ENCODE data around the gene SDF4.
"Not testable (repeated sequence)": the region's sequence is repeated elsewhere in the genome, so short reads cannot be mapped to it uniquely, and the experiment has no call there.

GRCh38 chr1:1176063-1176761, 55.6 kb downstream of the SDF4 start:
- TF ChIP-seq ZNF350 (tag by site-specific recombination; IDR thresholded peaks at IDR 0.05); ZNF354C (tag by site-specific recombination; IDR thresholded peaks at IDR 0.05; ENCODE audit: borderline replicate concordance, low read depth); ZNF24 (tag by site-specific recombination; IDR thresholded peaks at IDR 0.05): not testable (repeated sequence)
- TF ChIP-seq, protein P1, sequence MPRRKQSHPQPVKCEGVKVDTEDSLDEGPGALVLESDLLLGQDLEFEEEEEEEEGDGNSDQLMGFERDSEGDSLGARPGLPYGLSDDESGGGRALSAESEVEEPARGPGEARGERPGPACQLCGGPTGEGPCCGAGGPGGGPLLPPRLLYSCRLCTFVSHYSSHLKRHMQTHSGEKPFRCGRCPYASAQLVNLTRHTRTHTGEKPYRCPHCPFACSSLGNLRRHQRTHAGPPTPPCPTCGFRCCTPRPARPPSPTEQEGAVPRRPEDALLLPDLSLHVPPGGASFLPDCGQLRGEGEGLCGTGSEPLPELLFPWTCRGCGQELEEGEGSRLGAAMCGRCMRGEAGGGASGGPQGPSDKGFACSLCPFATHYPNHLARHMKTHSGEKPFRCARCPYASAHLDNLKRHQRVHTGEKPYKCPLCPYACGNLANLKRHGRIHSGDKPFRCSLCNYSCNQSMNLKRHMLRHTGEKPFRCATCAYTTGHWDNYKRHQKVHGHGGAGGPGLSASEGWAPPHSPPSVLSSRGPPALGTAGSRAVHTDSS (tag by site-specific recombination; IDR thresholded peaks at IDR 0.05) = not testable (repeated sequence)
- TF ChIP-seq, protein P2, sequence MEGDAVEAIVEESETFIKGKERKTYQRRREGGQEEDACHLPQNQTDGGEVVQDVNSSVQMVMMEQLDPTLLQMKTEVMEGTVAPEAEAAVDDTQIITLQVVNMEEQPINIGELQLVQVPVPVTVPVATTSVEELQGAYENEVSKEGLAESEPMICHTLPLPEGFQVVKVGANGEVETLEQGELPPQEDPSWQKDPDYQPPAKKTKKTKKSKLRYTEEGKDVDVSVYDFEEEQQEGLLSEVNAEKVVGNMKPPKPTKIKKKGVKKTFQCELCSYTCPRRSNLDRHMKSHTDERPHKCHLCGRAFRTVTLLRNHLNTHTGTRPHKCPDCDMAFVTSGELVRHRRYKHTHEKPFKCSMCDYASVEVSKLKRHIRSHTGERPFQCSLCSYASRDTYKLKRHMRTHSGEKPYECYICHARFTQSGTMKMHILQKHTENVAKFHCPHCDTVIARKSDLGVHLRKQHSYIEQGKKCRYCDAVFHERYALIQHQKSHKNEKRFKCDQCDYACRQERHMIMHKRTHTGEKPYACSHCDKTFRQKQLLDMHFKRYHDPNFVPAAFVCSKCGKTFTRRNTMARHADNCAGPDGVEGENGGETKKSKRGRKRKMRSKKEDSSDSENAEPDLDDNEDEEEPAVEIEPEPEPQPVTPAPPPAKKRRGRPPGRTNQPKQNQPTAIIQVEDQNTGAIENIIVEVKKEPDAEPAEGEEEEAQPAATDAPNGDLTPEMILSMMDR (tag by site-specific recombination; IDR thresholded peaks at IDR 0.05) = not testable (repeated sequence)
